Activated CD4-positive, alpha-beta T cell treated with anti-CD3 and anti-CD28 coated beads for 1 hour (primary cell): ENCODE measurements around the gene LAIR1.
"Not testable (repeated sequence)": the region's sequence is repeated elsewhere in the genome, so short reads cannot be mapped to it uniquely, and the experiment has no call there.

Source experiments
- DNase-seq: peaks from one replicate; pipeline ENCODE4 v3.0.0-alpha.2; 2020

LAIR1 gene

DNA sequence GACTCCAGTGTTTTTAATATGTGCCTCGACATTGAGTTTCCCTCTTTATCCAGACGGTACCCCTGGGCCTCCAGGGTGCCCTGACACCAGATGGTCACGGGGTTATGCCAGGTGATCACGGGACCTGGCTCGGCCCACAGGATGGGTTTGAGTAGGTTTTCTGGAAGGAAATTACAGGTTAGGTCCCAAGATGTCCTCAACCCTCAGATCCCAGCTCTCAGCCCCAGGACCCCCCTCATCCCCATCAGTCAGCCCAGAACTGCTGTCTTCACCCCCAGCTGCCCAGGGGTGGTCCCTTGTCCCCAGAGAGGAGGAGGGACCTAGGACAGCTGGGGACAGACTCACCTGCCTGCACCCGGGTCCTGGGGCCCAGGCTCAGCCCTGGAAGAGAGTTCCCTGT is 26.2 kb downstream of the LAIR1 start:
- no peak for DNase-seq

DNA sequence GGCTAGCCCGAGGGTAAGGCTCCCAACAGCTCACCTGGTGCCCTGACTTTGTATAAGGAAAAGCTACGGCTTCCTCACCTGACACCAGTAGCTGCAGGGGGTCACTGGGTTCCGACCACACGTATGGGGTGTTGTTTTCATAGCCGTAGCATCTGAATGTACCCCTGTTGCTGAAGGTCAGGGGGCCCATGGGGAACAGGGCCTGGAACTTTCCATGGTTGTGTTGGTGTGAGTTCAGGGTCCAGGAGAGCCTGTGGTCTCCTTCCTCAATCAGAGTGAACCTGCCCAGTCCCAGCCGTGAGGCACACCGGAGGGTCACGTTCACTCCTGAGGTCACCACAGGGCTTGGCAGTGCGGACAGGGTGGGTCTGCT is 26.9 kb downstream of the LAIR1 start:
- no peak for DNase-seq

GRCh38 chr19:54336893-54337857 is 27.6 kb downstream of the LAIR1 start:
- DNase-seq = no peak

GRCh38 chr19:54335979-54336892 is 28.5 kb downstream of the LAIR1 start:
- no peak for DNase-seq

DNA sequence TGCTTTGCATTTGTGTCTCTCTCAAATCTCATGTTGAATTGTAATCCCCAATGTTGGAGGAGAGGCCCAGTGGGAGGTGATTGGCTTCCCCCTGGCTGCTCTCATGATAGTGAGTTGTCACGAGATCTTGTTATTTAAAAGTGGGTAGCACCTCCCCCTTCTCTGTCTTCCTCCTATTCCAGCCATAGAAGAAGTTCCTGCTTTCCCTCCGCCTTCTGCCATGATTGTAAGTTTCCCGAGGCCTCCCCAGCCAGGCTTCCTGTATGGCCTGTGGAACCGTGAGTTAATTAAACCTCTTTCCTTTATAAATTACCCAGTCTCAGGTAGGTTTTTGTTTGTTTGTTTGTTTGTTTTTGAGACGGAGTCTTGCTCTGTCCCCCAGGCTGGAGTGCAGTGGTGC is 29.6 kb downstream of the LAIR1 start:
- no peak for DNase-seq

- DNase-seq = no peak
Observed at GRCh38 chr19:54333586-54334298, 31.0 kb downstream of the LAIR1 start.

- no peak for DNase-seq
Observed at GRCh38 chr19:54332149-54332548, 32.6 kb downstream of the LAIR1 start.

DNA sequence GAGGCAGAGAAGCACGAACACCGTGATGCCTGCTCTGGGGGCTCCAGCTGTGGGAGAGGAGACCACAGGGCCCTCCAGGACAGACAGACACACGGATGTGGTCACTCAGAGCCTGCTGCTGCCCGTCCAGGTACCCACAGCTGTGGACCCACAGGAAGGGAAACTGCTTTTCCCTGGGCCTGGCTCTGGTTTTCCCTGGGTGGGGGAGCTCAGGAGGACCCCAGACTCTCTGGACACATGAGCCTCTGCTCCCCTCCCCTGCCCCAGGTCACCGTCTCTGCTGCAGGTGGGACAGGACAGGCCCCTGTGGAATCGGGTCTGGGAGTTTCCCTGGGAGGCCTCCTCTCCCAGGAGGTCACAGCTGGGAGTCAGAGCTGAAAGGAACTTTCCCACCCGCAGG is 33.1 kb downstream of the LAIR1 start:
- DNase-seq = no peak

GRCh38 chr19:54329476-54330165 is 35.1 kb downstream of the LAIR1 start:
- DNase-seq = no peak

- DNase-seq = not testable (repeated sequence)
Observed at GRCh38 chr19:54328781-54329180, 36.0 kb downstream of the LAIR1 start.

GRCh38 chr19:54325631-54326030 is 39.1 kb downstream of the LAIR1 start:
- DNase-seq = no peak

DNA sequence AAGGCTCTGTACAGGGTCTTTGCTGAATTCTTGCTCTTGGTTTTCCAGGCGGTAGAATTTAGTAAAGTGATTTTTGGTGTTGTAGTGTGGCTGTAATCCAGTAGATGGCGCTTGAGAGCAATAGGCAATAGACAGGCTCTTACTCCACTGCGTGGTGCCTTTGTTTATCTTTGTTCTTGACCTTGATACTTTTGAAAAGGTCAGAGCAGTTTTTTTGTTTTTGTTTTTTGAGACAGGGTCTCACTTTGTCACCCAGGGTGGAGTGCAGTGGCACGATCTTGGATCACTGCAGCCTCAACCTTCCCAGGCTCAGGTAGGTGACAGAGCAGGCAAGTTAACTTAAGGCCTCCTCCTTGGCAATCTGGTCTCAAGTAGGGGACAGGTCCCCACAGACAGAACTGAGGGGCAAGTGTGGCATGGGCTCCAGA is 39.5 kb downstream of the LAIR1 start:
- no peak for DNase-seq

DNA sequence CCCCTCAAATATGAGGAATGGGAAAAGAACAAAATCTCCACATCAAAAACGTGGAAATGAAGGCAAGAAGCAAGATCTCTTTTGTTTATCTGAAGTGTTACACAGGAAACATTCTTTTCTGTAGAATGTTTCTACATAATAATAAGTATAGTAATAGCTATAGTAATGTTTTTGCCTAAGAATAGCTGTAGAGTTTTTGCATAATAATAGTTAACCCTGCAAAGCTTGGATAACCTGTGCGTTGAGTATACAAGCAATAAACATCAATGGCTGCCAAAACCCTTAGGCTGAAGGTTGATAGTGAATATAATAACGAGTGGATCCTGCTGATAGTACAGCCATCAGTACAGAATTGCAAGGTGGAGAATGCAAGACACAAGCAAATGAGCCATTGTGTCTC is 40.7 kb downstream of the LAIR1 start:
- DNase-seq = no peak

DNA sequence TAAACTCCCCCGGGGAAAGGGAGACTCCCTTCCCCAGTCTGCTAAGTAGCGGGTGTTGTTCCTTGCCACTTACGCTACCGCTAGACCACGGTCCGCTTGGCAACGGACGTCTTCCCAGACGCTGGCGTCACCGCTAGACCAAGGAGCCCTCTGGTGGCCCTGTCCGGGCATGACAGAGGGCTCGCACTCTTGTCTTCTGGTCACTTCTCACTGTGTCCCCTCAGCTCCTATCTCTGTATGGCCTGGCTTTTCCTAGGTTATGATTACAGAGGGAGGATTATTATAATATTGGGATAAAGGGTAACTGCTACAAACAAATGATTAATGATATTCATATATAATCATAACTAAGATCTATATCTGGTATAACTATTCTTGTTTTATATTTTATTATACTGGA is 41.8 kb downstream of the LAIR1 start:
- not testable (repeated sequence) for DNase-seq

DNA sequence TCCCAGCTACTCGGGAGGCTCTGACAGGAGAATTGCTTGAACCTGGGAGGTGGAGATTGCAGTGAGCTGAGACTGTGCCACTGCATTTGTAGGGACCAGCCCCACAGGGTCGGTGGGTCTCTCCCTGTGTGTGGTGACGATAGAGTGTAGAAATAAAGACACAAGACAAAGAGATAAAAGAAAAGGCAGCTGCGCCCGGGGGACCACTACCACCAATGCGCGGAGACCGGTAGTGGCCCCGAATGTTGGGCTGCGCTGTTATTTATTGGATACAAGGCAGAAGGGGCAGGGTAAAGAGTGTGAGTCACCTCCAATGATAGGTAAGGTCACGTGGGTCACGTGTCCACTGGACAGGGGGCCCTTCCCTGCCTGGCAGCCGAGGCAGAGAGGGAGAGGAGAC is 42.4 kb downstream of the LAIR1 start:
- not testable (repeated sequence) for DNase-seq

GRCh38 chr19:54319892-54320670 is 44.6 kb downstream of the LAIR1 start:
- DNase-seq = no peak

GRCh38 chr19:54319049-54319448 is 45.7 kb downstream of the LAIR1 start:
- no peak for DNase-seq

DNA sequence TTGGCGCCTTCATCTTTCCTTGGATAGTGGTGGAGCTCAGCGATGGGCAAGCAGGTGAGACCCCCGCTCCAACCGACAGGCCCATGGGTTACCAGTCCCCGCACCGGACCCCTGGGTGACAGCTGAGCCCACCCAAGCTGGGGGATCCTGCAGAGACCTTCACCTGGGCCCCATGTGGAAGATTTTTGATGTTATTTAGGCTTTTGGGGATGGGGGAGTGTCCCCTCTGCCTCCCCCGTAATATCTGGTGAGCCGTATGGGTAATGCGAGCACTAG is 46.8 kb downstream of the LAIR1 start:
- DNase-seq = no peak

DNA sequence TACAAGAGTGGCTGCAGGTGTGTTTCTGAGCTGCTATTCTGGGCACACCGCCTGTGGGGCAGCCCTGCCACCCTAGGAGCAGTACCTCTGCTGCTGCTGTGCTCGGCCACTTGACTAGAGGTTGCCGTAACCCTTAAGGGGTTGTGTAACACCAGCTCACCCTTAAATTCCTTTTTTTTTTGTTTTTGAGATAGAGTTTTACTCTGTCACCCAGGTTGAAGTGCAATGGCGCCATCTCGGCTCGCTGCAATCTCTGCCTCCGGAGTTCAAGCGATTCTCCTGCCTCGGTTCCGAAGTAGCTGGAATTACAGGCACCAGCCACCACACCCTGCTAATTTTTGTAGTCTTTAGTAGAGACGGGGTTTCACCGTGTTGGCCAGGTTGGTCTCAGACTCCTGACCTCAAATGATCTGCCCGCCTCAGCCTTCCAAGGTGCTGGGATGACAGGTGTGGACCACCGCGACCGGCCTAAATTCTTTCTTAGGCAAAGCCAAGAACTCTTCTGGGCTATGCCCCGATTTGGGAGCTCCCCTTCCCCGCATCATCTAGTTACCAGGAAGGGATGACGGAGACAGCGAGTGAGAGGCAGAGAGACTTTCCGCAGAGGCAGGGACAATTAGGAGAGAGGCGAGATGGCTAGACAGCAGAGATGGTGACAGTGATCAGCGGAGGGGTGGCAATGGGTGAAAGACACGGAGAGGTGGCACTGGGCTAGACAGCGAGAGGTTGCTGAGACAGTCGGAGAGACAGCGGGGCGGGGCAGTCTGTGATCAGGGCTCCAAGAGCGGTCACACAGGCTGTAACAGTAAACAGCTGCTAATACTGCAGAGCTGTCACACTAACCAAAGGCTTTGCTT is 47.4 kb downstream of the LAIR1 start:
- DNase-seq = no peak

DNA sequence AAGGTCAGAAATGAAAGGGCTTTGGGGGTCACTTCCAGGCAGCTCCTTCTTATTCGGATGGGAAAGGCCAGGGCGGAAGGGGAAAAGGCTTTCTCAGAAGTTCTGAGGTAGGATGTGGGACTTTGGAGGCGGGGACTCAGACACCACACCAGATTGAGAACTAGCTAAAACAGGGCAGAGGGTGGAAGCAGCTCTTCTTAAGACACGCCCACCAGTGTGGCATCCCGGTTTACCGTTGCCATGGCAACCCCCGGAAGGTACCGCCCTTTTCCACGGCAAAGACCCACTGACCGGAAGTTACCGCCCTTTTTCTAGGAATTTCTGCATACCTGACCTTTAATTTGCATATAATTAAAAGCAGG is 48.0 kb downstream of the LAIR1 start:
- DNase-seq = no peak

GRCh38 chr19:54315956-54316355 is 48.8 kb downstream of the LAIR1 start:
- DNase-seq = no peak
